Subcutaneous adipose tissue (tissue), 4 donors: ENCODE measurements around the gene COMMD3. TPM values are rescaled to one million over a fixed set of nuclear protein-coding genes. Genes with fewer than 3 reads are reported as not detected.

Experiments
- total RNA-seq, 4 donors: library from RNA; depleted of rRNA; stranded (reverse); fragments of >200 nt; gene quantifications; one replicate each; pipeline ENCODE4 v1.1.0, GENCODE V29; 2016
- TF ChIP-seq, protein P1 (sequence below): fragments of 450-650 bp; IDR thresholded peaks from one replicate; pipeline ENCODE4 v1.5.1; 2016; ENCODE audit warnings: low read depth, mild to moderate bottlenecking, control low read depth, antibody characterized with exemption, moderate library complexity

Gene COMMD3
- total RNA-seq, 4 donors from 2014 or later: 25.6 to 38.3 (median 31.6) TPM

DNA sequence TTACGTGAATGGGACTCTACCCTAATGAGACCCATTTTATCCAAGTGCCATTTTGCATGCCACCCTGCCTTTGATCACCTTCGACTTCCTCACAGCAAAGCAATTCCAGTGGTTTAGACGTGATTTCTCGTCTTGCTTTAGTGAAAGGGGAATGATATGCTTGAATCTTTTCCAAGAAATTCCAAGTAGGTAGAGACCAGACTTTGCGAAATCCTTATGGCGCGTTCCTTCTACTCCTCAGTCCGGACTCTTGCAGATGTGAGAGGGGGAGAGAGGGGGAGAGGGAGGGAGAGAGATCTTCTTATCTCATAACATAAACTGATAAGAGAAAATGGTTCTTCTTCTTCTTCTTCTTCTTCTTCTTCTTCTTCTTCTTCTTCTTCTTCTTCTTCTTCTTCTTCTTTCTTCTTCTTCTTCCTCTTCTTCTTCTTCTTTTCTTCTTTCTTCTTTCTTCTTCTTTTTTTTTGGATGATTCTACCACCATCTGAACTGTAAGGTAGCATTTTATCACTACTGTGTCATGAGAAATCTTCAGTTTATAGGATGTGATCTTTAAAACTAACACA, 30.0 kb downstream of the COMMD3 start:
- TF ChIP-seq, protein P1, sequence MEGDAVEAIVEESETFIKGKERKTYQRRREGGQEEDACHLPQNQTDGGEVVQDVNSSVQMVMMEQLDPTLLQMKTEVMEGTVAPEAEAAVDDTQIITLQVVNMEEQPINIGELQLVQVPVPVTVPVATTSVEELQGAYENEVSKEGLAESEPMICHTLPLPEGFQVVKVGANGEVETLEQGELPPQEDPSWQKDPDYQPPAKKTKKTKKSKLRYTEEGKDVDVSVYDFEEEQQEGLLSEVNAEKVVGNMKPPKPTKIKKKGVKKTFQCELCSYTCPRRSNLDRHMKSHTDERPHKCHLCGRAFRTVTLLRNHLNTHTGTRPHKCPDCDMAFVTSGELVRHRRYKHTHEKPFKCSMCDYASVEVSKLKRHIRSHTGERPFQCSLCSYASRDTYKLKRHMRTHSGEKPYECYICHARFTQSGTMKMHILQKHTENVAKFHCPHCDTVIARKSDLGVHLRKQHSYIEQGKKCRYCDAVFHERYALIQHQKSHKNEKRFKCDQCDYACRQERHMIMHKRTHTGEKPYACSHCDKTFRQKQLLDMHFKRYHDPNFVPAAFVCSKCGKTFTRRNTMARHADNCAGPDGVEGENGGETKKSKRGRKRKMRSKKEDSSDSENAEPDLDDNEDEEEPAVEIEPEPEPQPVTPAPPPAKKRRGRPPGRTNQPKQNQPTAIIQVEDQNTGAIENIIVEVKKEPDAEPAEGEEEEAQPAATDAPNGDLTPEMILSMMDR: no peak

GRCh38 chr10:22349755-22350154, 33.6 kb downstream of the COMMD3 start:
- TF ChIP-seq, protein P1: no peak

DNA sequence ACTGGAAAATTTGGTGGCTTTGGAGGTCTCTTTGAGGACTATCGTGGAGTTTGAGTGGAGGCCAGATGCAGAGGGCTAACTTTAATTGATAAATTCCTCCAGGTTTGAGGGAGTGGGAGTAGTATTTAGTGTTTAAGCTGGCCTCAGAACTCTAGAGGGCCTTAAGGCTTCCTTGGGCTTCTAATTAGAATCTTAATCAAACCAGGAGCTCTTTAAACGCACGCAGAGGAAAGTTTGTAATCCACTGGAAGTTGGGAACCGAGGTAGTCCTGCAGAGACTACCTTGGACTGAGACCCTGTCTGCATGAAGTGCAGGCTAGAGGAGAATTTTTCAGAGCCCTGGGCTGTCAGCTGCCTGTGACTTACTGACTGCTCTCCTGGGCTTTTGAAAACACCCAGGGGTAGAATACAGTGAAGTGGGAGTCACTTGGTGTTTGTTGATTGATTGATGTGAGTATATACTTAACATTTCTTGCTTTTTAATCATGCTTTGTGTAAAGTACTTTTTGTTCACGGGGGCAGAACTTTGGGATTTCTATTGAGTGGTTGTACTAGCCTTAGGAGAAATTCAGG, 35.0 kb downstream of the COMMD3 start:
- TF ChIP-seq, protein P1: no peak

DNA sequence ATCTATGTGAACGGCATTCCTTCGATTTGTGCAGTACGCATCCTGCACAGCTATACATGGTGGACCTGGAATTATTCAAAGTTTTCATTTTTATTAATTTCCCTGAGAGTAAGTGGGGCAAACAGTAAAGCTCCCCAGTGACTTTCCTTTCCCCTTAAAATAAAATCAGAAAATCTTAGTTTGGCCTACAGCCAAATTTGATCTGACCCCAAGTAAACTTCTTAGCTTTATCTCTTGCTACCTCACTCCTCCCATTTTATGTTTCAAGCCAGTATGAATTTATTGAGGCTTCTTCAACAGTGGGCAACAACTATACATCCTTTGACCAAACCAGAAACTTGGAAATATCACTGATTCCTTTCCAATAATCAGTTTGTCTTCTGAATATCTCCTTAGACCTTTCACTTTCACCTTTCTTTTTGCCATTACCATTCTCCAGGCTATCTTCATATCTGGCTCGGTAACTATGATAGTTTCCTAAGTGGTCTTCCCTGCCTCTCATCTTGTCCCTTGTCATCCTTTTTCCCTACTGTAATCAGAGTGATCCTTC, 40.2 kb downstream of the COMMD3 start:
- TF ChIP-seq, protein P1: no peak

DNA sequence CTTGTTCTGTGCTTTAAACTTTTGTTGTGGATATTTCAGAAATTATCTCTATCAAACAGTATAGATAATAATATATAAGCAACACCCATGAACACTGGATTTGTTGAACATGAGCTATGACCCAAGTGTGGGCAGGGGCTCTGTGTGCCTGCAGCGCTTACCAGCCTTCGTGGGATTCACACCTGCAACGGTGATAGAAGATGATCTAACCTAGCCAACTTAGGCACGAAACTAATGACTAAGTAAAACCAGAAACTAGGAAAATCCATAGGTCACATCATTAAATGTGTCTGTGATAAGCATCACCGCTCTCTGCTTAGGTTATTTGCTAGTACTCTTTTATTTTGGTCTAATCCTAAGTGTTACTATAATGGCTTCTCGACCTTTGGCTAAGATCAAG, 47.1 kb downstream of the COMMD3 start:
- TF ChIP-seq, protein P1: no peak

- TF ChIP-seq, protein P1: no peak
Observed at GRCh38 chr10:22364407-22365140, 48.4 kb downstream of the COMMD3 start.

GRCh38 chr10:22365233-22365632, 49.0 kb downstream of the COMMD3 start:
- TF ChIP-seq, protein P1: no peak
